Activated CD4-positive, alpha-beta memory T cell treated with anti-CD3 and anti-CD28 coated beads, Interleukin-2, amount 10 ng/mL, durations not matched to agents 7 days and 5 days (primary cell): ENCODE results near the gene PPP2R2B. TPM values are rescaled to one million over a fixed set of nuclear protein-coding genes. Genes with fewer than 3 reads are reported as not detected.

Experiments used
- CTCF ChIA-PET: fragments of 350-600 bp; sonication (Branson Sonifier 250); formaldehyde crosslinking; loops from one replicate; lab custom pipeline; 2021; ENCODE audit warnings: antibody characterized with exemption, inconsistent platforms; lab: Charles Lee
- POLR2A ChIA-PET: fragments of 350-600 bp; sonication (Branson Sonifier 250); formaldehyde crosslinking; loops from one replicate; lab custom pipeline; 2021; ENCODE audit warnings: antibody characterized with exemption; lab: Charles Lee
- DNase-seq: peaks from one replicate; pipeline ENCODE4 v3.0.0-alpha.2; 2020
- H3K27ac Mint-ChIP-seq: one replicate; pipeline ENCODE4 v1.8.0; 2021; ENCODE audit warnings: mild to moderate bottlenecking, mixed read lengths
- H3K27me3 Mint-ChIP-seq: one replicate; pipeline ENCODE4 v1.8.0; 2021; ENCODE audit warnings: mixed read lengths
- H3K36me3 Mint-ChIP-seq: one replicate; pipeline ENCODE4 v1.8.0; 2021; ENCODE audit warnings: low read depth, mixed read lengths
- H3K4me1 Mint-ChIP-seq: one replicate; pipeline ENCODE4 v1.8.0; 2021; ENCODE audit warnings: mixed read lengths
- H3K4me3 Mint-ChIP-seq: one replicate; pipeline ENCODE4 v1.8.0; 2021; ENCODE audit warnings: mild to moderate bottlenecking, mixed read lengths
- H3K9me3 Mint-ChIP-seq: one replicate; pipeline ENCODE4 v1.8.0; 2021; ENCODE audit warnings: mixed read lengths
- total RNA-seq, 2 experiments: library from RNA; stranded (reverse); gene quantifications; one replicate each; pipeline ENCODE4 v1.2.3, GENCODE V29; 2021

Gene PPP2R2B
- total RNA-seq, 2 experiments from 2014 or later, result 2.7 to 3.1 TPM

DNA sequence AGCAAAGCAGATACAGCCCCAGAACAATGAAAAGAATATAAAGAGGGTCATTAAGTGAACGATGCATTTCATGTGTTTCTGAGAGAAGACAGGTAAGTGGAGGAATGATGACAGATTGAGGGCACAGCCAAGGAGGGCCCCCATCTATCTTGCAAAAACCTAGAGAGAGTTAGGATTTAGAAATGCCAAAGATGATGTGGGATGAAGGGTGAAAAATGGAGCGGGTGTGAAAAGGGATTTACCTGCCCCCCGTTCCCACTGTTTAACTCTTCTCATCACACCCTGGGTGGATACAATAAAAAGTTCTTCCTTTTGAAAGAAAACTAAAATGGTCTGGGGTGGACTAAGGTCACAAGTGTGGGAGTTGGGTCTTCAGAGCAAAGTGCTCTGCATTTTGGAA, 18.5 kb upstream of the PPP2R2B start:
- Mint-ChIP-seq H3K27me3 (no peaks in the 10 kb centered on the region), H3K27ac (no peak overlapping the region), H3K4me3 (no peak overlapping the region), H3K9me3 (peaks cover 2% of the 10 kb centered on the region), H3K36me3 (no peaks in the 10 kb centered on the region), H3K4me1 (peaks cover 11% of the 10 kb centered on the region)
- ChIA-PET CTCF (no interaction called here), POLR2A (no interaction called here)
- DNase-seq, result no peak

DNA sequence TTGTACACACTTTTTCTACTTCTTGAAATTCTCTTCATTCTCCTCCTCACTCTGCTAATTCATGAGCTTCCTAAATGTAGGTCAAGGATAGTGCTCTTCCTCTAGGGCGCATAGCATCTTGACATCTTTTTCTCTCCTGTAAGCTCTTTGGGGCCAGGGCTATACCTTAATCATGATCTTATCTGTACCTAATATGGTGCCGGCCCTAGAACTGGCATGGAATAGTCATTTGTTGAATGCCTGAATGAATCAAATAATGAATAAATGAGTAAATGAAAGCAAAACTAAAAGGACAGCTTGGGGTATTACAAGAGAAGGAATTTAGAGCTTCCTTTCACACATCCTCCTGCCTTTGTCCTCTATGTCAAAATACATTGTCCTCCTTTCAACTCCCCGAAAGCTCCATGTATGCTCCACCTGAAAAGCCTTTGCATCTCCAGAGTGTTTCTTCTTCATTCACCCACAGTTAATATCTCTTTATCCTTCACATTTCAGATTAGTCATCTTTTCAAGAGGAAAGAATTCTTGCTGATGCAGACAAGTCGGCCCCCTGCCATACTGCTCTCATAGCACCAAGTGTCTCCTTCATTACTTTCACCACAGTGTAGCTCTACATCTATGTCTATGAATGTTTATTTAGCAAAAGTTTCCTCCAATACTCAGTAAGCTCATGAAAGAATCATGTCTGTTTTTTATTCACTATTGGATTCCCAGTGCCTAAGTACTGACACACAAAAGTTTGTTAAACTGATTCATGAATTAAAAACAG, 16.4 kb upstream of the PPP2R2B start:
- POLR2A ChIA-PET, result interaction anchor here (1.3 to 1.8 kb wide), 2 partner anchors 16 to 17 kb away, joined by 3 to 9 read pairs; partner anchors contain the start of gene PPP2R2B
- no peak overlapping the region for H3K27ac Mint-ChIP-seq
- H3K4me3 Mint-ChIP-seq, result no peak overlapping the region

GRCh38 chr5:146893991-146894390, 15.4 kb upstream of the PPP2R2B start:
- POLR2A ChIA-PET, result interaction anchor here (1.8 kb wide), 1 partner anchor 15 kb away, joined by 9 read pairs; the partner anchor contains the start of gene PPP2R2B
- Mint-ChIP-seq H3K4me1 (peaks cover 17% of the 10 kb centered on the region), H3K9me3 (peaks cover 2% of the 10 kb centered on the region), H3K4me3 (no peak overlapping the region), H3K36me3 (no peaks in the 10 kb centered on the region), H3K27ac (no peak overlapping the region), H3K27me3 (no peaks in the 10 kb centered on the region)
- no peak for DNase-seq
- CTCF ChIA-PET, result interaction anchor here (1.1 kb wide), 1 partner anchor 15 kb away, joined by 3 read pairs; no protein-coding TSS in a partner anchor

More for the DNA sequence above, 16.4 kb upstream of the PPP2R2B start:
- Mint-ChIP-seq H3K36me3 (no peaks in the 10 kb centered on the region), H3K9me3 (peaks cover 2% of the 10 kb centered on the region), H3K27me3 (no peaks in the 10 kb centered on the region), H3K4me1 (peaks cover 17% of the 10 kb centered on the region)
- CTCF ChIA-PET, result interaction anchor here (1.1 to 1.4 kb wide), 2 partner anchors 14 to 19 kb away, joined by 3 to 6 read pairs; no protein-coding TSS in a partner anchor
- no peak for DNase-seq

DNA sequence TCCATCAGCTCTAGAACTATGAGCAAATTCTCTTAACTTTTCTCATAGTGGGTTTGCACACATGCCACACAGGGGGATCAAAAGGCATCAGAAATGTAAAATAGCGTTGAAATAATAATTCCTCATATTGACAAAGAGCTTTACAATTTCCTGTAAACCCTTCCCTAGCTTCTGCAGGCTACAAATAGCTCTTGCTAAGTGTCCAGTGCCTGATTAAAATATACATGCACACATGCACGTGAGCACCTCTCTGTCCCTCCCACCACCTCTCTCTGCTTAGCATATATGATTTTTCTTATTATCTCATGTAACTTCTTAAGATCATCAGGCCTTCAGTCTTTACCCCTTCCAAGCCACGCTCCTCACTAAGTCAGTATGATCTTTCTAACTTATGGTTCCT, 13.7 kb upstream of the PPP2R2B start:
- POLR2A ChIA-PET, result no interaction called here
- peaks cover 2% of the 10 kb centered on the region for H3K9me3 Mint-ChIP-seq
- no peak for DNase-seq
- no peaks in the 10 kb centered on the region for H3K27me3 Mint-ChIP-seq
- no peaks in the 10 kb centered on the region for H3K36me3 Mint-ChIP-seq
- H3K4me1 Mint-ChIP-seq, result peaks cover 17% of the 10 kb centered on the region
- H3K27ac Mint-ChIP-seq, result no peak overlapping the region
- H3K4me3 Mint-ChIP-seq, result no peak overlapping the region
- CTCF ChIA-PET, result interaction anchor here (1.4 kb wide), 1 partner anchor 16 kb away, joined by 3 read pairs; no protein-coding TSS in a partner anchor

DNA sequence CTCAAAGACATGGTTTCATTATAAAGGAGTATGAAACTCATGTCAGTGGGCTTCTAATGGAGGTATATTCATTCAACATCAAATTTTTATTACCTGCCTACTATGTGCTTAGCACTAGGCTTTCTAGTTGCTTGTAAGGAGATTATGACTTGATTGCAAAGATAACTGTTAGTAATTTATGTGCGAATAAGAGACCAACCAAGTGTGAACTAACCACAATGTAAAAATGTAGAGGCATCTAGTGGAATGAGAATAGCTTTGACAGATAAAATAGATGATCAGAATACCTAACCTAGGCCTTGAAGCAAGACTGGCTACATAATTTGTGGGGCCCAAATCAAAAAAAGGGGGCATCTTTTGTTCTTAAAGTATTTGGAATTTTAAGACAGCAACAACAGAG, 13.0 kb upstream of the PPP2R2B start:
- H3K9me3 Mint-ChIP-seq, result peaks cover 2% of the 10 kb centered on the region
- no peak overlapping the region for H3K27ac Mint-ChIP-seq
- ChIA-PET CTCF (no interaction called here), POLR2A (no interaction called here)
- no peaks in the 10 kb centered on the region for H3K36me3 Mint-ChIP-seq
- H3K4me1 Mint-ChIP-seq, result peaks cover 17% of the 10 kb centered on the region
- no peaks in the 10 kb centered on the region for H3K27me3 Mint-ChIP-seq
- no peak overlapping the region for H3K4me3 Mint-ChIP-seq
- no peak for DNase-seq

- Mint-ChIP-seq H3K4me1 (peaks cover 17% of the 10 kb centered on the region), H3K4me3 (no peak overlapping the region), H3K27me3 (no peaks in the 10 kb centered on the region), H3K27ac (no peak overlapping the region), H3K36me3 (no peaks in the 10 kb centered on the region), H3K9me3 (peaks cover 2% of the 10 kb centered on the region)
- ChIA-PET CTCF (no interaction called here), POLR2A (no interaction called here)
- DNase-seq, result no peak
Observed at GRCh38 chr5:146890731-146891440, 12.3 kb upstream of the PPP2R2B start.

DNA sequence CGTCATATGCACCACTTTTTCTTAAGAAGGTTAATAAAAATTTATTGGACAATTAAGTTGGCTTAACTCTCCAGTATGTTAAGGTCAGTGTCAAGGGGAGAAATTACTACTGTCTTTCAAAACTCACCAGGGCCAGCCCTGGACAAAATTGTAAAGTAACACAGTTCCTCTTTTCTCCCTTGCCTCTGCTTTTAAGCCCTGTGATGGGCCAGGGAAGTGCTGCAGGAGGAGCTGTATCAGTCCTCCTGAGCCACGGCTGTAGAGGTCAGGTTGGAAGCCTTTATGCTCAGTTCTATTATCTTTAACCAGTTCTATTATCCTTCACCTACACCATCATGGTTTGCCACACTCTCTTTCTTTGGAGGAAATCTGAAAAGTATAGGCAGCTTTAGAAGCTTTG, 11.5 kb upstream of the PPP2R2B start:
- ChIA-PET POLR2A (no interaction called here), CTCF (no interaction called here)
- no peak for DNase-seq
- no peaks in the 10 kb centered on the region for H3K27me3 Mint-ChIP-seq
- H3K9me3 Mint-ChIP-seq, result peaks cover 2% of the 10 kb centered on the region
- H3K36me3 Mint-ChIP-seq, result no peaks in the 10 kb centered on the region
- H3K27ac Mint-ChIP-seq, result no peak overlapping the region
- no peak overlapping the region for H3K4me3 Mint-ChIP-seq
- peaks cover 13% of the 10 kb centered on the region for H3K4me1 Mint-ChIP-seq

DNA sequence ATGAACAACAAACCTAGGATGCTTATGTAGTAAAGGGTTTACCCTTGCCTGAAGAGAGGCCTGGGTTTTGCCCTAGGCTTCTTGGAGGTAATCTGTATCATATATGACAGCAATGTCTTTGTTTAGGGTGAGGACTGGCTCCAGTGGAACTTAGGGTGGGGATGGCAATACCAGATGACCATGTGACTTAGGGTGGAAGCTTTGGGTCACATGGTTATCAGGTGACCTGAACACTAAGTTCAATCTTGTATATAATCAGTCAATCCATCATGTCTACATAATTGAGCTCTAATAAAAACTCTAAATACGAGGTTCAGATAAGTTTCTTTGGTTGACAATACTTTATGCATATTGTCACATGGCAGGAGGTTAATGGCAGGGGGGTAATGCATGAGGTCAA, 10.6 kb upstream of the PPP2R2B start:
- Mint-ChIP-seq H3K4me3 (no peak overlapping the region), H3K4me1 (peaks cover 7% of the 10 kb centered on the region), H3K9me3 (peaks cover 2% of the 10 kb centered on the region), H3K27ac (no peak overlapping the region), H3K36me3 (no peaks in the 10 kb centered on the region), H3K27me3 (no peaks in the 10 kb centered on the region)
- CTCF ChIA-PET, result no interaction called here
- POLR2A ChIA-PET, result no interaction called here
- no peak for DNase-seq

DNA sequence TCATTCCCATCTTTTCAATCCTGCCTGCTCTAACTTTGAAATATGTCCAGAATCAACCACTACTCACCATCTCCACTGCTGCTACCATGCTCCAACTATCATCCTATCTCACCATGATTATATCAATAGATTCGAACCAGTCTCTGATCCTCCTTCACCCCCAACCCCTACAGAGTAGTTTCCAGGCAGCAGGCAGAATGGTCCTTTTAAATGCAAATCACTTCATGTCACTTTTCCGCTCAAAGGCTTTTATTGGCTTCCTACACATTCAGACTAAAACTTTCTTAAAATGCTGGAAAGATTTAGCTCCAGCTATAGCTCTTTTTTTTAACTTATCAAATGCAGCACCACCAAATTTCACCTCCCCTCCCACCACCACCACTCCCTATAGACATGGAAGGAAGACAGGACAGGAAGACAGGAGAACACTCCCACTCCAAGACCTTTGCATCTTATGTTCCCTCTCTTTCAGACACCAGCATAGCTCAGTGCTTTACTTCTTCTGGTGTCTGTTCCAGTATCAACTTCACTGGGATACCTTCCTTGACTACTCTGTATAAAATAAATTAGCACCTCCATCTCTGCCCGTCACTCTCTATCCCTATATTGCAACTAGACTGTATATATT, 9.9 kb upstream of the PPP2R2B start:
- Mint-ChIP-seq H3K4me1 (peaks cover 6% of the 10 kb centered on the region), H3K36me3 (no peaks in the 10 kb centered on the region), H3K9me3 (no peaks in the 10 kb centered on the region), H3K27me3 (no peaks in the 10 kb centered on the region), H3K4me3 (no peak overlapping the region), H3K27ac (no peak overlapping the region)
- DNase-seq, result no peak
- ChIA-PET CTCF (no interaction called here), POLR2A (no interaction called here)

DNA sequence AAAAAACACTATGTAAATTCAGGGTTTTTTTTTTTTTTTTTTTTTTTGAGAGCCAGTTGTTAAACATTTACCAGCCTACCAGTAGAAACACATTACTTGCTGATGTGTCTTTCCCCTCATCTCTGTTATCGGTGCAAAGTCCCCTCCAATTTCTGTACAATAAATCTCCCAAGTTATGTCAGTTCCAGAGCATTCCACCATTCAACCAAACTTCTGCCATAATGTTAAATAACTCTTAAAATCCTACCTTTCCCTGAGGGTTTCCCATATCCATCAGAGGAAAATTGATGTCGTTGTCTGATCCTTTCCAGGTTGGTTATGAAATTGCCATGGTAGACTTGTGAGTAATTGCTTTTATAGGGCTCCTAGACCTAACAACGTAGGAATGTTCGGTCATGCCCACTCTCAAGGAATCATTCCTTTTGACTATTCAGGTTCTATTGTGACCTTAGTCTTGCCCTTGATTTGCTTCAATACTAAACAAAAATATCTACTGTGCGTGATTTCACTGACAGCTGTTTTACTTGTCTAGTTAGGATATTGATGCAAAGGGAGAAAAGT, 5.6 kb upstream of the PPP2R2B start:
- H3K36me3 Mint-ChIP-seq, result no peaks in the 10 kb centered on the region
- POLR2A ChIA-PET, result no interaction called here

DNA sequence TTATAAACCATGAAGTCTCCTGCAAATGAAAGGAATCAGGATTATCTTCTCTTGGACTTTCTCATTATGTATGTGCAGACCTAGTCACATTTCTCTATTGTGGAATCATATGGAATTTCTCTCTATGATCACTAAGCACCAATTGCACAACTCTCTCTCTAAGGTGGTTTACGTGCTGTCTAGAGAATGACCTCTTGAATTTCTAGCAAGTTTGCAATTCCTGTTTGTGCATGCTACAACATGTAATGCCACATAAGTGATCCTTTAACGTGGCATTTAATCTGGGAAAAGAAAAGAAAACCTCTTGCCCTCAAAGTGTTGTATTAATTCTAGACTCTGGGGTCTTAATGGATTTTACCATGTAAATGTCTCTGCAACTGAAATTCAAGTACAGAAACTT, 5.0 kb upstream of the PPP2R2B start:
- no peaks in the 10 kb centered on the region for H3K36me3 Mint-ChIP-seq

More for the DNA sequence above, 5.6 kb upstream of the PPP2R2B start:
- H3K27me3 Mint-ChIP-seq, result peaks cover 9% of the 10 kb centered on the region
- H3K9me3 Mint-ChIP-seq, result no peaks in the 10 kb centered on the region
- no peak overlapping the region for H3K27ac Mint-ChIP-seq
- H3K4me1 Mint-ChIP-seq, result no peaks in the 10 kb centered on the region
- CTCF ChIA-PET, result no interaction called here
- no peak overlapping the region for H3K4me3 Mint-ChIP-seq
- DNase-seq, result no peak

GRCh38 chr5:146880966-146881365, 2.4 kb upstream of the PPP2R2B start:
- H3K9me3 Mint-ChIP-seq, result no peaks in the 10 kb centered on the region
- no peak overlapping the region for H3K4me3 Mint-ChIP-seq
- no peaks in the 10 kb centered on the region for H3K36me3 Mint-ChIP-seq
- H3K4me1 Mint-ChIP-seq, result peaks cover 18% of the 10 kb centered on the region
- H3K27me3 Mint-ChIP-seq, result peaks cover 26% of the 10 kb centered on the region
- CTCF ChIA-PET, result no interaction called here
- POLR2A ChIA-PET, result no interaction called here
- H3K27ac Mint-ChIP-seq, result no peak overlapping the region
- DNase-seq, result no peak

More for the DNA sequence above, 5.0 kb upstream of the PPP2R2B start:
- peaks cover 14% of the 10 kb centered on the region for H3K27me3 Mint-ChIP-seq
- ChIA-PET CTCF (no interaction called here), POLR2A (no interaction called here)
- no peak overlapping the region for H3K4me3 Mint-ChIP-seq
- peaks cover 5% of the 10 kb centered on the region for H3K4me1 Mint-ChIP-seq
- no peak overlapping the region for H3K27ac Mint-ChIP-seq
- no peak for DNase-seq
- no peaks in the 10 kb centered on the region for H3K9me3 Mint-ChIP-seq
